Measurements from ENCODE around the gene TLCD3B. TPM values are rescaled to one million over a fixed set of nuclear protein-coding genes. Genes with fewer than 3 reads are reported as not detected.

TLCD3B gene
- total RNA-seq, 4 donors from 2014 or later, result not detected

GRCh38 chr16:29996766-29997250, 34.3 kb downstream of the TLCD3B start:
- TF ChIP-seq CTCF (IDR thresholded peaks at IDR 0.05; ENCODE audit: low read depth), result no peak

GRCh38 chr16:29995911-29996765, 34.9 kb downstream of the TLCD3B start, which contains the start of gene INO80E:
TSS of gene INO80E (plus strand) at chr16:29996241. CDS start at chr16:29996311, 70 bp downstream.
- no peak for TF ChIP-seq CTCF (IDR thresholded peaks at IDR 0.05; ENCODE audit: low read depth)

GRCh38 chr16:29995324-29995910, 35.7 kb downstream of the TLCD3B start, which contains the start of gene HIRIP3:
TSS of gene HIRIP3 (minus strand) at chr16:29995617. CDS start at chr16:29995605, 12 bp downstream.
- no peak for TF ChIP-seq CTCF (IDR thresholded peaks at IDR 0.05; ENCODE audit: low read depth)

- no peak for TF ChIP-seq CTCF (IDR thresholded peaks at IDR 0.05; ENCODE audit: low read depth)
Observed at GRCh38 chr16:29994600-29995323, 36.3 kb downstream of the TLCD3B start.

- no peak for TF ChIP-seq CTCF (IDR thresholded peaks at IDR 0.05; ENCODE audit: low read depth)
Observed at GRCh38 chr16:29993903-29994599, 37.0 kb downstream of the TLCD3B start.

GRCh38 chr16:29993191-29993902, 37.7 kb downstream of the TLCD3B start:
- TF ChIP-seq CTCF (IDR thresholded peaks at IDR 0.05; ENCODE audit: low read depth), result no peak

All from subcutaneous adipose tissue (tissue), 4 donors.